Spleen (tissue), 11 donors: Measurements from ENCODE around the gene FBXO31. TPM values are rescaled to one million over a fixed set of nuclear protein-coding genes. Genes with fewer than 3 reads are reported as not detected.
"Not testable (repeated sequence)": the region's sequence is repeated elsewhere in the genome, so short reads cannot be mapped to it uniquely, and the experiment has no call there.

ENCODE experiments used
- DNase-seq: peaks from one replicate; pipeline ENCODE4 v3.0.0-alpha.2; 2020
- H3K27ac ChIP-seq, 8 donors: fragments of 200-600 bp; sonication (generic) in 7 of 8; 1 replicate in 4 of 8; 2 replicates in 4 of 8; pipeline versions ENCODE4 v1.5.0 to v1.8.0; 2016 to 2021; ENCODE audit warnings: inconsistent platforms in 4 of 8, mild to moderate bottlenecking in 4 of 8, moderate library complexity in 1 of 8
- H3K27me3 ChIP-seq, 7 donors: fragments of 200-600 bp; sonication (generic) in 6 of 7; replicated peaks in 1 of 7; 1 replicate in 4 of 7; 2 replicates in 3 of 7; pipeline versions ENCODE4 v1.5.0 to v1.8.0; 2016 to 2021; ENCODE audit warnings: inconsistent platforms in 3 of 7, mild to moderate bottlenecking in 1 of 7
- H3K36me3 ChIP-seq, 6 donors: fragments of 200-600 bp; sonication (generic) in 5 of 6; 1 replicate in 4 of 6; 2 replicates in 2 of 6; pipeline versions ENCODE4 v1.5.0 to v1.8.0; 2016 to 2021; ENCODE audit warnings: inconsistent platforms in 2 of 6
- H3K4me1 ChIP-seq, 6 donors: fragments of 200-600 bp; sonication (generic) in 5 of 6; 1 replicate in 3 of 6; 2 replicates in 3 of 6; pipeline versions ENCODE4 v1.5.0 to v1.8.0; 2016 to 2021; ENCODE audit warnings: inconsistent platforms in 3 of 6
- H3K4me3 ChIP-seq, 8 donors: fragments of 200-600 bp; sonication (generic) in 7 of 8; 1 replicate in 4 of 8; 2 replicates in 4 of 8; pipeline versions ENCODE4 v1.5.0 to v1.8.0; 2016 to 2021; ENCODE audit warnings: inconsistent platforms in 4 of 8, mild to moderate bottlenecking in 4 of 8, moderate library complexity in 2 of 8
- H3K9me3 ChIP-seq, 8 donors: fragments of 200-600 bp; sonication (generic) in 7 of 8; 1 replicate in 4 of 8; 2 replicates in 4 of 8; pipeline versions ENCODE4 v1.5.0 to v1.8.0; 2016 to 2021; ENCODE audit warnings: inconsistent platforms in 4 of 8
- CTCF ChIP-seq, 11 experiments: fragments of 200-600 bp in 7 of 11; fragments of 450-650 bp in 4 of 11; sonication (generic) in 4 of 11; IDR thresholded peaks in 8 of 11; conservative IDR thresholded peaks in 3 of 11; 1 replicate in 7 of 11; 2 replicates in 4 of 11; pipeline versions ENCODE4 v1.4.0 to v1.8.0; 2016 to 2021; ENCODE audit warnings: antibody characterized with exemption in 11 of 11, inconsistent platforms in 4 of 11, mild to moderate bottlenecking in 1 of 11
- POLR2A ChIP-seq, 3 donors: fragments of 450-650 bp; IDR thresholded peaks; one replicate each; pipeline ENCODE4 v1.5.1; 2017; ENCODE audit warnings: antibody characterized with exemption in 3 of 3, mild to moderate bottlenecking in 1 of 3
- POLR2AphosphoS5 ChIP-seq, 3 donors: sonication (generic); formaldehyde crosslinking; IDR thresholded peaks; one replicate each; pipeline ENCODE4 v1.5.1; 2017; ENCODE audit warnings: antibody characterized with exemption in 3 of 3
- WGBS, 5 donors: extraction: QIAGEN DNeasy Blood & Tissue Kit in 3 of 5; methylation state at CpG; one replicate each; pipeline versions ENCODE4 v1.1.5 to v1.1.7; 2013 to 2018; 5-methylcytosine and 5-hydroxymethylcytosine counted together
- intact Hi-C: fragments of 100-400 bp; cut with DNase I; formaldehyde crosslinking; loops from one replicate; pipeline ENCODE4 v1.15.0; 2023; ENCODE audit warnings: low total_unique reads
- polyA plus RNA-seq, 3 donors: library from polyadenylated mRNA; stranded (reverse); fragments of 200-250 nt; gene quantifications; one replicate each; pipeline ENCODE4 v1.2.1, GENCODE V29; 2013
- total RNA-seq, 7 donors: library from RNA; depleted of rRNA in 3 of 7; stranded (reverse); fragments of >200 nt in 3 of 7; fragmentation: NEBNext Ultra II Directional in 4 of 7; extraction: Animal tissue kit (Norgen Biotek cat#: 25700) in 4 of 7; gene quantifications; one replicate each; pipeline versions ENCODE4 v1.1.0 to v1.2.1, GENCODE V29; 2016 to 2021
- donor health status: healthy with polysubstance abuse.
- donor health status: DM: no; HTN: no; CAD: no; lungs with moderate emphysema.
- donor health status: DM: no; HTN: no; CAD: no.
- donor health status: Bipolar disorder and iron deficiency.
- donor health status: healthy.
- donor health status: DM: no; HTN: no; CAD: no.
- donor health status: DM: yes; HTN: yes; CAD: no.

FBXO31 gene
- total and polyA plus RNA-seq, 10 donors, result 7.9 to 30.6 (median 26.7) TPM

- DNase-seq, result no peak
- Histone ChIP-seq H3K27ac (peak overlapping the region in 6 of 8 donors; percentile 14 to 29 (median 24)), H3K27me3 (no peaks in the 10 kb centered on the region), H3K9me3 (no peaks in the 10 kb centered on the region), H3K4me3 (peak overlapping the region in 2 of 8 donors; percentile 78 to 94), H3K4me1 (peaks cover 18 to 72% (median 53%) of the 10 kb centered on the region in 6 donors), H3K36me3 (peaks cover 0 to 4% (median 0%) of the 10 kb centered on the region in 6 donors)
- TF ChIP-seq CTCF (IDR thresholded peaks at IDR 0.05 in 8 of 11, conservative IDR thresholded peaks at IDR 0.05 in 3 of 11) (no peak), POLR2AphosphoS5 (IDR thresholded peaks at IDR 0.05) (no peak), POLR2A (IDR thresholded peaks at IDR 0.05) (no peak)
- 63 to 77% (median 73%) methylated on average over 4 of the region's 4 CpGs for WGBS, 5 donors
- intact Hi-C loops, result loop anchor here (5.0 to 10.0 kb wide), 2 partner anchors 64 to 384 kb away; partner anchors contain the start of genes C16orf95 and KLHDC4
These were observed 2.7 kb downstream of the FBXO31 start for GRCh38 chr16:87380881-87381280.

- intact Hi-C loops, result loop anchor here (5.0 to 10.0 kb wide), 2 partner anchors 63 to 384 kb away; partner anchors contain the start of genes C16orf95 and KLHDC4
- Histone ChIP-seq H3K4me3 (peak overlapping the region in 1 of 8 donors; percentile 94), H3K4me1 (peaks cover 18 to 72% (median 54%) of the 10 kb centered on the region in 6 donors), H3K27ac (peak overlapping the region in 4 of 8 donors; percentile 14 to 29 (median 26)), H3K27me3 (no peaks in the 10 kb centered on the region), H3K36me3 (peaks cover 0 to 4% (median 0%) of the 10 kb centered on the region in 6 donors), H3K9me3 (no peaks in the 10 kb centered on the region)
- no peak for DNase-seq
- WGBS, 5 donors, result 79 to 90% (median 82%) methylated on average over 10 of the region's 10 CpGs
- TF ChIP-seq POLR2AphosphoS5 (IDR thresholded peaks at IDR 0.05), result no peak
- TF ChIP-seq POLR2A (IDR thresholded peaks at IDR 0.05), result no peak
- TF ChIP-seq CTCF (IDR thresholded peaks at IDR 0.05 in 8 of 11, conservative IDR thresholded peaks at IDR 0.05 in 3 of 11), result no peak
These were observed 3.2 kb downstream of the FBXO31 start for GRCh38 chr16:87380403-87380802.

GRCh38 chr16:87379312-87379752 is 4.2 kb downstream of the FBXO31 start:
- H3K4me3 ChIP-seq, H3K27ac ChIP-seq, H3K27me3 ChIP-seq, DNase-seq, H3K9me3 ChIP-seq, H3K36me3 ChIP-seq, intact Hi-C loops: not testable (repeated sequence)
- 94 to 98% (median 94%) methylated on average over 3 of the region's 3 CpGs for WGBS, 5 donors
- peaks cover 15 to 68% (median 49%) of the 10 kb centered on the region in 6 donors for H3K4me1 ChIP-seq

- no peaks in the 10 kb centered on the region for H3K27me3 ChIP-seq
- TF ChIP-seq POLR2AphosphoS5 (IDR thresholded peaks at IDR 0.05) (no peak), POLR2A (IDR thresholded peaks at IDR 0.05) (no peak), CTCF (IDR thresholded peaks at IDR 0.05 in 8 of 11, conservative IDR thresholded peaks at IDR 0.05 in 3 of 11) (no peak)
- no peak overlapping the region for H3K27ac ChIP-seq
- intact Hi-C loops, result no loop called here
- H3K4me3 ChIP-seq, result no peak overlapping the region
- no peaks in the 10 kb centered on the region for H3K9me3 ChIP-seq
- peak; percentile 24 for DNase-seq
- H3K4me1 ChIP-seq, result peaks cover 13 to 58% (median 29%) of the 10 kb centered on the region in 6 donors
- H3K36me3 ChIP-seq, result peaks cover 0 to 5% (median 0%) of the 10 kb centered on the region in 6 donors
- WGBS, 5 donors, result 86 to 97% (median 92%) methylated on average over 6 of the region's 6 CpGs
These were observed 6.9 kb downstream of the FBXO31 start for GRCh38 chr16:87376660-87377059.
